Ishikawa (cell line): ENCODE results near the gene OAS3.

Source experiments
- CREB1 ChIP-seq: IDR thresholded peaks from 2 replicates; pipeline ENCODE4 v1.6.1; 2012; ENCODE audit warnings: low read depth
- EGR1 ChIP-seq: IDR thresholded peaks from 2 replicates; pipeline ENCODE4 v1.6.1; 2012
- EP300 ChIP-seq: IDR thresholded peaks from 2 replicates; pipeline ENCODE4 v1.6.1; 2012; ENCODE audit warnings: borderline replicate concordance
- FOXM1 ChIP-seq: IDR thresholded peaks from 2 replicates; pipeline ENCODE4 v1.6.1; 2012; ENCODE audit warnings: low read depth, borderline replicate concordance
- MAX ChIP-seq: IDR thresholded peaks from 2 replicates; pipeline ENCODE4 v1.6.1; 2012
- RAD21 ChIP-seq: IDR thresholded peaks from 2 replicates; pipeline ENCODE4 v1.6.1; 2012; ENCODE audit warnings: low read depth
- REST ChIP-seq: IDR thresholded peaks from 2 replicates; pipeline ENCODE4 v1.6.1; 2012; ENCODE audit warnings: low read depth, mild to moderate bottlenecking
- TAF1 ChIP-seq: IDR thresholded peaks from 2 replicates; pipeline ENCODE4 v1.6.1; 2012; ENCODE audit warnings: low read depth, mild to moderate bottlenecking
- TEAD4 ChIP-seq: IDR thresholded peaks from 2 replicates; pipeline ENCODE4 v1.6.1; 2012
- USF1 ChIP-seq: IDR thresholded peaks from 2 replicates; pipeline ENCODE4 v1.6.1; 2012
- YY1 ChIP-seq: IDR thresholded peaks from 2 replicates; pipeline ENCODE4 v1.6.1; 2012; ENCODE audit warnings: low read depth
- ZBTB7A ChIP-seq: IDR thresholded peaks from 2 replicates; pipeline ENCODE4 v1.6.1; 2012; ENCODE audit warnings: low read depth

- TF ChIP-seq MAX, result no peak
- TF ChIP-seq TAF1, result no peak
- no peak for TF ChIP-seq EGR1
- TF ChIP-seq YY1, result no peak
- no peak for TF ChIP-seq EP300
- TF ChIP-seq REST, result no peak
- TF ChIP-seq USF1, result no peak
- TF ChIP-seq ZBTB7A, result no peak
- no peak for TF ChIP-seq RAD21
- TF ChIP-seq CREB1, result no peak
- no peak for TF ChIP-seq TEAD4
- no peak for TF ChIP-seq FOXM1
Measured at GRCh38 chr12:112974904-112975303, 36.6 kb downstream of the OAS3 start.
